Type B pancreatic cell (in vitro differentiated cells): ENCODE results near the gene QSER1. TPM values are rescaled to one million over a fixed set of nuclear protein-coding genes. Genes with fewer than 3 reads are reported as not detected.
"Not testable (repeated sequence)": the region's sequence is repeated elsewhere in the genome, so short reads cannot be mapped to it uniquely, and the experiment has no call there.

ENCODE experiments used
- DNase-seq: peaks from one replicate; pipeline ENCODE4 v3.0.0; 2021; ENCODE audit warnings: mixed read lengths; ENCODE audit not compliant: unreplicated experiment; ENCODE audit errors: extremely low spot score
- H3K27ac Mint-ChIP-seq: 2 replicates; pipeline ENCODE4 v1.8.0; 2021; ENCODE audit warnings: mild to moderate bottlenecking, mixed read lengths
- H3K27me3 Mint-ChIP-seq: 2 replicates; pipeline ENCODE4 v1.8.0; 2021; ENCODE audit warnings: mixed read lengths
- H3K36me3 Mint-ChIP-seq: 2 replicates; pipeline ENCODE4 v1.8.0; 2021; ENCODE audit warnings: mixed read lengths
- H3K4me1 Mint-ChIP-seq: one replicate; pipeline ENCODE4 v1.8.0; 2021; ENCODE audit warnings: mixed read lengths; ENCODE audit not compliant: unreplicated experiment
- H3K4me3 Mint-ChIP-seq: 2 replicates; pipeline ENCODE4 v1.8.0; 2021; ENCODE audit warnings: mild to moderate bottlenecking, mixed read lengths
- H3K9me3 Mint-ChIP-seq: 2 replicates; pipeline ENCODE4 v1.8.0; 2021; ENCODE audit warnings: mixed read lengths
- total RNA-seq: library from RNA; stranded (reverse); gene quantifications from 2 replicates; pipeline ENCODE4 v1.2.1, GENCODE V29; 2021; ENCODE audit warnings: low replicate concordance
- TF ChIP-seq, protein P1 (sequence below): fragments of 200-600 bp; sonication (generic); conservative IDR thresholded peaks from 2 replicates; pipeline ENCODE4 v1.5.0; 2021; ENCODE audit warnings: antibody characterized with exemption, mild to moderate bottlenecking

Gene QSER1
- total RNA-seq, 1 donor from 2014 or later = 54.4 TPM

DNA sequence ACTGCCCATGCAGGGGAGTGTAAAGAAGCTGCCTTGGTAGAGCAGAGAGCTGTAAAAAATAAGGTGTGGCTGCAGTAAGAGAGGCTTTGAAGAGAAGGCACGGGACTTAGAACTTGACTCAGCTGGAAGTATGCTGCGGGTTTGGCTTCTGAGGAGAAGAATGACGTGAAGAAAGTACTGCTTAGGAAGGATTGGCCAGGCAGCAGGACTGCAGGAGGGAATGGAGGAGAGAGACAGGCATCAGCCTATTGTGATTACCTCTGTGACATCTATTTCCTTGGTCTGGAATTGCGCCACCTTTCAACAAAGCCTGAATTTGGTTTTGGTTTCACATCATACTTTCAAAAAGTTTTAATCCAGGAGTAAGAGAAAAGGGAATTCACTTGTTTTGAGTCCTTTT is 40.4 kb upstream of the QSER1 start:
- no peak for DNase-seq
- peaks cover 7% of the 10 kb centered on the region for H3K36me3 Mint-ChIP-seq

DNA sequence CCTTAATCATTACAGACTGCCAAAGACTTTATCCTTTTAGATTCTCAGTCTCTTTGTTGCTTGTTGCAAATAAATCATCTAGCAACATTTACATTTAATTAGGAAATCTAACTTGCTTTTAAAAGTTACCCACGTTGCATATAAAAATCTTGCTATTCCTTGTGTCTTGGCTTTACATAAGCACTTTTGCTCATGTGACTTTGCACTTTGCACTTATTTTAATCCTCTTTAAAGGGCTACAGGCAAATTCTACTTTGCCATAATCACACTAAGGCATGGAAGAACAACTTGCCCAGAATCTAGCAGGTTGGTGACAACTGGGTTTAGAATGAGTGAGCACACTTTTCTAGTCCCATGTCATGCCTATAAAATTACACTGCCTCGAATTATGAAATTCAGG is 37.0 kb upstream of the QSER1 start:
- H3K4me3 Mint-ChIP-seq = no peak overlapping the region
- no peak overlapping the region for H3K27ac Mint-ChIP-seq
- H3K27me3 Mint-ChIP-seq = peaks cover 2% of the 10 kb centered on the region
- H3K4me1 Mint-ChIP-seq = no peaks in the 10 kb centered on the region
- H3K9me3 Mint-ChIP-seq = no peaks in the 10 kb centered on the region
- H3K36me3 Mint-ChIP-seq = peaks cover 7% of the 10 kb centered on the region
- no peak for DNase-seq
- TF ChIP-seq, protein P1, sequence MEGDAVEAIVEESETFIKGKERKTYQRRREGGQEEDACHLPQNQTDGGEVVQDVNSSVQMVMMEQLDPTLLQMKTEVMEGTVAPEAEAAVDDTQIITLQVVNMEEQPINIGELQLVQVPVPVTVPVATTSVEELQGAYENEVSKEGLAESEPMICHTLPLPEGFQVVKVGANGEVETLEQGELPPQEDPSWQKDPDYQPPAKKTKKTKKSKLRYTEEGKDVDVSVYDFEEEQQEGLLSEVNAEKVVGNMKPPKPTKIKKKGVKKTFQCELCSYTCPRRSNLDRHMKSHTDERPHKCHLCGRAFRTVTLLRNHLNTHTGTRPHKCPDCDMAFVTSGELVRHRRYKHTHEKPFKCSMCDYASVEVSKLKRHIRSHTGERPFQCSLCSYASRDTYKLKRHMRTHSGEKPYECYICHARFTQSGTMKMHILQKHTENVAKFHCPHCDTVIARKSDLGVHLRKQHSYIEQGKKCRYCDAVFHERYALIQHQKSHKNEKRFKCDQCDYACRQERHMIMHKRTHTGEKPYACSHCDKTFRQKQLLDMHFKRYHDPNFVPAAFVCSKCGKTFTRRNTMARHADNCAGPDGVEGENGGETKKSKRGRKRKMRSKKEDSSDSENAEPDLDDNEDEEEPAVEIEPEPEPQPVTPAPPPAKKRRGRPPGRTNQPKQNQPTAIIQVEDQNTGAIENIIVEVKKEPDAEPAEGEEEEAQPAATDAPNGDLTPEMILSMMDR = no peak

More for the DNA sequence above, 40.4 kb upstream of the QSER1 start:
- Mint-ChIP-seq H3K27me3 (no peaks in the 10 kb centered on the region), H3K4me1 (no peaks in the 10 kb centered on the region), H3K9me3 (no peaks in the 10 kb centered on the region), H3K27ac (peak overlapping the region; percentile 54), H3K4me3 (no peak overlapping the region)
- TF ChIP-seq, protein P1 = no peak

DNA sequence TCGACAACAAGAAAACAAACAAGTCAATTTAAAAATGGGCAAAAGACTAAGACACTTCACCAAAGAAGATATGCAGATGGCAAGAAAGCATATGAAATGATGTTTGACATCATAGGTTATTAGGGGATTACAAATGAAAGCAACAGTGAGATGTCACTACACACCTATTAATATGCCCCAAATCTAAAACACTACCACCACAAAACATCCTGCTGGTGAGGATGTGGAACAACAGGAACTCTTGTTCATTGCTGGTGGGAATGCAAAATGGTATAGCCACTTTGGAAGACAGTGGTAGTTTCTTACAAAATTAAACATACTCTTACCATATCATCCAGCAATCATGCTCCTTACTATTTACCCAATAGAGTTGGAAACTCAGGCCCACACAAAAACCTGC is 33.9 kb upstream of the QSER1 start:
- Mint-ChIP-seq H3K9me3 (no peaks in the 10 kb centered on the region), H3K36me3 (no peaks in the 10 kb centered on the region), H3K27ac (no peak overlapping the region), H3K4me1 (no peaks in the 10 kb centered on the region), H3K27me3 (peaks cover 3% of the 10 kb centered on the region), H3K4me3 (no peak overlapping the region)
- TF ChIP-seq, protein P1 = peak; percentile 57
- no peak for DNase-seq

DNA sequence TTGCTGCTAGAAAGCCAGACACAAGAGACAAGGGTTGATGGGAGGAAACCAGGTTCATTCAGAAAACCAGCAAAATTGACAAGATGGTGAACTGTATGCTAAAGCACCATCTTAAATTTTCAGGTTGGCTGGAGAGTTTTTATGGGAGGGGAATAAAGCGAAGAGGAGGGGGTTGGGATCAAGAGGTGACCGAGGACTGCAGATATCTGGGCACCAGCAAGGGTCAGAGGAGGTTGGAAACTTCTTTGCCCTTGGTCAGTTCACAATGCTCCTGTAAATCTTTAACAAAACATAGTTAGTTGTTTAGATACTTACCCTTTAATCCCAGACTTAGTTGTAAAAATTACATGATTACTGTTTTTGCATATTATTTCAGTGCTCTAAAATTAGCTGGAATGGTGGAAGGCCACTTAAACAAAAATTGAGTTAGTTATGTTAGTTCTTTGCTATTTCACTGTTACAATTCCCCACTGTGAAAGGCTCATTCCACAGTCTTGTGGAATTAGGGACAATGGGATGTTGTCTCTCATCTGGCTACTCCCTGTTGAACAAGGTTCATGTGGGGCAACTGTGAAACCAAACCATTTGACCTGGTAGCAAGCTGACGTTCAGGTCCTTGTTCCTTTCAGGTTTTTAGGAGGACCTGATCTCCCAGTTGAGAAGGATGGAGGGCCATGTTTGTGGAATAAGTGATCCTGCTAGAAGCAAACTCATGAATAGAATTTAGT is 30.6 kb upstream of the QSER1 start:
- Mint-ChIP-seq H3K4me3 (no peak overlapping the region), H3K9me3 (no peaks in the 10 kb centered on the region), H3K27ac (no peak overlapping the region), H3K36me3 (no peaks in the 10 kb centered on the region), H3K4me1 (no peaks in the 10 kb centered on the region), H3K27me3 (peaks cover 3% of the 10 kb centered on the region)
- TF ChIP-seq, protein P1 = no peak
- no peak for DNase-seq

DNA sequence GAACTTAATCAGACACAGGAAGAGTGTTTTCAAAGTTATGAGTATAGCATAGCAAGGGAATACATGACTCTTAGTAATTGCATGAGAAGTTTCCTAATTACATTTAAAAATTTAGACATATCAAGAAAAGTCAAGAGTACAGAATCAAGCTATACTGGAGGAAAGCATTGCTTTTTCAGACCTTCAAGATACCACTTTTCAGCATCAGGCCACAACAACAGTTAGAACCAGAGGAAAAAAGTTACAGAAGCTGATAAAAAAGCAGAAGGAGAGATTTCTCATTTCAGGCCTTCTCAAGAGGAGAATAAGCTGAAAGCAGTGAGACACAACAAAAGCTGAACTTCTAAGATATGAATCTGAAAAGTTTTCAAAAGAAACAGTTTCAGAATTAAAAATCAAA is 28.1 kb upstream of the QSER1 start:
- DNase-seq = no peak
- H3K4me3 Mint-ChIP-seq = no peak overlapping the region
- H3K9me3 Mint-ChIP-seq = no peaks in the 10 kb centered on the region
- H3K27ac Mint-ChIP-seq = no peak overlapping the region
- H3K36me3 Mint-ChIP-seq = no peaks in the 10 kb centered on the region
- TF ChIP-seq, protein P1 = no peak
- peaks cover 6% of the 10 kb centered on the region for H3K27me3 Mint-ChIP-seq
- H3K4me1 Mint-ChIP-seq = no peaks in the 10 kb centered on the region

DNA sequence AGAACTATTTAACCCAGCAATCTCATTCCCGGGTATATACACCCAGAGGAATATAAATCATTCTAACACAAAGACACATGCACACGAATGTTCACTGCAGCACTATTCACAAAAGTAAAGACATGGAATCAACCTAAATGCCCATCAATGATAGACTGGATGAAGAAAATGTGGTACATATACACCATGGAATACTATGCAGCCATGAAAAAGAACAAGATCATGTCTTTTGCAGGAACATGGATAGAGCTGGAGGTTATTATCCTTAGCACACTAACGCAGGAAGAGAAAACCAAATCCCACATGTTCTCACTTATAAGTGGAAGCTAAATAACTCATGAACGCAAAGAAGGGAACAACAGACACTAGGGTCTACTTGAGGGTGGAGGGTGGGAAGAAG is 23.9 kb upstream of the QSER1 start:
- not testable (repeated sequence) for H3K9me3 Mint-ChIP-seq, DNase-seq, H3K36me3 Mint-ChIP-seq, H3K27me3 Mint-ChIP-seq, H3K27ac Mint-ChIP-seq, H3K4me1 Mint-ChIP-seq, H3K4me3 Mint-ChIP-seq
